GM12891 (cell line): Measurements from ENCODE around the gene TMX1.

ENCODE experiments used
- DNase-seq: peaks from one replicate; pipeline ENCODE4 v3.0.0; 2011; ENCODE audit warnings: low spot score; ENCODE audit not compliant: insufficient read length
- FAIRE-seq: peaks from 2 replicates; lab custom pipeline; 2011; peaks lifted over from hg19 to GRCh38; lab: Jason Lieb, UNC
- PAX5 ChIP-seq: IDR thresholded peaks from 2 replicates; pipeline ENCODE4 v1.6.1; 2011; ENCODE audit warnings: low read length, moderate library complexity, mild to moderate bottlenecking; ENCODE audit not compliant: insufficient read depth, severe bottlenecking
- POLR2A ChIP-seq: IDR thresholded peaks from 2 replicates; pipeline ENCODE4 v1.6.1; 2011; ENCODE audit warnings: low read depth, low read length, control low read depth
- POLR2AphosphoS5 ChIP-seq: IDR thresholded peaks from 2 replicates; pipeline ENCODE4 v1.6.1; 2011; ENCODE audit warnings: low read depth, low read length, control low read depth
- POU2F2 ChIP-seq: IDR thresholded peaks from 2 replicates; pipeline ENCODE4 v1.6.1; 2011; ENCODE audit warnings: low read depth, mild to moderate bottlenecking, control low read depth, low read length, moderate library complexity
- SPI1 ChIP-seq: IDR thresholded peaks from 2 replicates; pipeline ENCODE4 v1.6.1; 2011; ENCODE audit warnings: low read depth, low read length, control low read depth
- TAF1 ChIP-seq: IDR thresholded peaks from 2 replicates; pipeline ENCODE4 v1.6.1; 2011; ENCODE audit warnings: low read depth, low read length, control low read depth

Gene TMX1

DNA sequence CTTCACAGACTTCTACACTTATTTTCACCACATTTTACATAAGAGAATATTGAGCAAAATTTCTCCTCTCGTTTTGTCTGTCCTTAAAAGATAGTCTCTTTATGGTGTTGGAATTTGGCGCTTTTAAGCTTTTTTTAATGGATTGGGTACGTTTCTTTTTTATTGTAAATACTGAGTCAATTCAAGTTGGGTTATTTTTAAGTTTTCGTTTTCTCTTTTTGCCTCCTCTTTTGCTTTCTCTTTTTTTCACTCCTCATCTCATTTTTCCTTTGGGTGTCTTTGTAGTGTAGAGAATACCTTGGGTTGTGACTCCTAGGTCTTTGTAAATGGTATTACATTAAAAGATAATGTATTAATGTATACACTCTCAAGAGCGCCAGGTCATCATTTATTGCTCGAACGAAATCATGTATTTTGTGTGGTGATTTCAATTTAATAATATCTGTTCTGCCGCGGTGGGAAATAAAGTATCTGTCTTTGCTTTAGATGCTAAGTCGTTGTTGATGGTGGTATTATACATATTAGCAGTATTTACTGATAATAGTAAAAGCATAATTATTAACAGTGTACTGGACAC, 845 bp downstream of the TMX1 start:
- FAIRE-seq (no peak), DNase-seq (no peak)
- no peak for TF ChIP-seq POLR2A
- TF ChIP-seq PAX5, result no peak
- TF ChIP-seq TAF1, result no peak
- TF ChIP-seq POLR2AphosphoS5, result no peak
- TF ChIP-seq POU2F2, result no peak
- TF ChIP-seq SPI1, result no peak

DNA sequence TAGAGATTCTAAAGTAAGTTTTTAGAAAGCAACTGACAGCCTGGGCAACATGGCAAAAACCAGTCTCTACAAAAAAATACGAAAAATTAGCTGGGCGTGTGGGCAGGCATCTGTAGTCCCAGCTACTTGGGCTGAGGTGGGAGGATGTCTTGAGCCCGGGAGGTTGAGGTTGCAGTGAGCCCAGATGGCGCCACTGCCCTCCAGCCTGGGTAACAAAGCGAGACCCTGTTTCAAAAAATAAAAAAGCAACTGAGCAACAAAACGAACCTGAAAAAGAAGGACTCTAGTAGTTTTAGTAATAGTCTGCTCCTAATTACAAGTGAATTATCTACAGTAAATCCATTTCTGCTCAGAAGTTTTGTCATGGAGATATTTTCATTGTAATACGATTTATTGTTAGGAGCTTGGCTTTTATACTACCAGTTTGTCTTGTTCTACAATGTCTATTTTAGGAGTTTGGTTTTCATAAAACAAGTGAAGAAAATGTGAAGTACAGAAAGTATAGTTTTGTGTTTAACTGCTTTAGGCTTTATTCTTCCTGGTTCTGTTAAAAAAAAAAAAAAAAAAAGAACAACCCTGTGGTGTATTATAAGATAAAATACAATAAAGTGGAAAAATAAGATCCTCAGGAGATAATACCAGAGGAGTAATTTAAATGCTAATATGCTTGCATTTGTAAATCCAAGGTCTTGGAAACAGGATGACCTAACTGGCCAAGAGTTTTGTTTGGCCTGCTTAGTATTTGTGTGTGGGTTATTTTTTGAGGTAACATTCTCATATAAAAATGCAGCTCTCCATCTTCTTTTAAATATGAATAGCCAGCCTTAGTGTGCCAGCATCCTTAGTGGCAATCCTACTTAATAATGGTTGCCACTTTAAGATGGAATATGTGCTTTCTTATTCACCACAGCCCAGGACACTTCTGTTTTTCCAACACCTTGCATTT, 2.8 kb downstream of the TMX1 start:
- no peak for DNase-seq

DNA sequence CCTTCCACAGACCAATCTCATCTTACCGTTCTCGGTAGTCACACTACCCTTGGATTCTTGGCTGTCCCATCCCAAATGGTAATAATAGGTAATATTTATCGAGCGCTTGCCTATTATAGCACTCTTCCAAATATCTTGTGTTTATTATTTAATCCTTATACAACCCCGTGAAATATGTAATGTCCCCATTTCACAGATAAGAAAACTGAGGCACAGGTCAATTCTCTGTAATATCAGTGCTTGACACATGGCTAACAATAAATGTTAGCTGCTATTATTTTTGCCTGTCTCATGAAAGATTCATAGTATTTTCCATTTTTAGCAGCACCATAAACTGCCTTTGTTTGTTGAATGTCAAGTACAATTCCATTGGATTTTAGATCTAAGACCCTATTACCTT, 4.5 kb downstream of the TMX1 start:
- no peak for FAIRE-seq
- TF ChIP-seq TAF1, result no peak
- TF ChIP-seq PAX5, result no peak
- TF ChIP-seq SPI1, result no peak
- TF ChIP-seq POLR2AphosphoS5, result no peak
- TF ChIP-seq POLR2A, result no peak
- no peak for DNase-seq

More for the DNA sequence above, 2.8 kb downstream of the TMX1 start:
- FAIRE-seq, result peak; percentile 72
- no peak for TF ChIP-seq POLR2A
- TF ChIP-seq PAX5, result no peak
- no peak for TF ChIP-seq POLR2AphosphoS5
- TF ChIP-seq SPI1, result no peak
- no peak for TF ChIP-seq TAF1
- no peak for TF ChIP-seq POU2F2

DNA sequence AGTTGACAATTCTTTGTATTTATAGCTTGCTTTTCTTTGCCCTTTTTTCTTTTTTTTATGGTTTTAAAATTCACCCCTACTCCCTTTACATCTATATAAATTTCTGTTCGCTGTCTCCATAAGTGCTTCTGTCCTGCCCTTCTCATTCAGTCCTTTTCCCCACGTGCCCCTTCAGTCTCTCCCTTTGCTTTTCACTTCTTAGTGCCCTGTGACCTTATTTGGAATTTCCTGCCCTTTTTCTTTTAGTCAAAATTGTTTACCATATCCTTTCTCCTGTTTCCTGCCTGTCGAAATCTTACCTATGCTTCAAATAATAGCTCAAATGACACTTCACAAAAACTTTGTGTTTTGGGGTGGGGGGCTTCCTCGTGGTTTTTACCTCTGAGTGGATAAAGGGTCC, 6.0 kb downstream of the TMX1 start:
- TF ChIP-seq POU2F2 (no peak), SPI1 (no peak), POLR2AphosphoS5 (no peak), POLR2A (no peak), PAX5 (no peak)
- no peak for DNase-seq
- no peak for FAIRE-seq

DNA sequence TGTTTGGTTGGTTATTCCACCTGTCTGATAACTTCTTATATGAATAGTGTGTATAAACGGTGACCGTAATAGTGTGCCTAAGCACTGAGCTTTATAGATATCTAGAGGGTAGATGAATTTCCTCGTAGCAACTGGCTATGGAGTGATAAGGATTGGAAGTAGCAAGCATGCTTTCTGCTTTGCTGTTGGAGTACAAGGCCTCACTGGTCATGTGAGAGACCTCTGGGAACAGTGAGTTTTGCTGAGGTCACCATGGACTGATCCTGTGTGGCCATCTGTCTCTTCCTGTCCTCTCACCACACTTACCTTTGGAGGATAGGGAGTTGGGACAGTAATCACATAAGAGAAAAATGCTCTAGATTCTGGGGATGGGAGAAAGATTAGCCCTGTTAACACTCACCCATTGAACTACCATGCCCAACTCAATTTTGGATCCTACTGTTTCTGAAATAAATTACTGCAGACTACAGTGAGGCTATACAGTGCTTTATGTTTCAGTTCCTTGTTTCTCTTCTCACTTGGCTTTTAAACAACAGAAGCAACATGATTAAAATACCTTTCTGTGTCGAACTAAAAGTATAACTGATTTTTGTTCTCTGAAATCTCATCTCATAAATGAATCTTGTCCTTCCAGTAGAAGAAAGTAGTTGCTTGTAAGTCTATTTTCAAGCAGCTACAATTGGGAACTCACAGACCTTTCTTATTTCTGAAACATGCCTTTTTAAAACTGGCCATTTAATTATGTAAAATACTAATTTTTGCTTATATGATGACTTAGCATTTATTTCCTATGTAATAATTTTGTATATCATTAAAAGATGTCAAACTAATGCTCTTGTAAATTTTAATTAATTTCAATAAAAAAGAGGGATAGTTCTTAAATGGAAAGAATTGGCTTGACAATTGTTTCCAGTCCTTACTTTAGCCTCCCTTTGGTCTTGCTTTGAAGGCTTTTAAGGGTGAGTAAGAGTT, 8.3 kb downstream of the TMX1 start:
- FAIRE-seq (peak; percentile 85), DNase-seq (peak; percentile 7)
- TF ChIP-seq TAF1, result no peak
- peak; percentile 96 for TF ChIP-seq SPI1
- no peak for TF ChIP-seq POLR2AphosphoS5
- no peak for TF ChIP-seq POU2F2

DNA sequence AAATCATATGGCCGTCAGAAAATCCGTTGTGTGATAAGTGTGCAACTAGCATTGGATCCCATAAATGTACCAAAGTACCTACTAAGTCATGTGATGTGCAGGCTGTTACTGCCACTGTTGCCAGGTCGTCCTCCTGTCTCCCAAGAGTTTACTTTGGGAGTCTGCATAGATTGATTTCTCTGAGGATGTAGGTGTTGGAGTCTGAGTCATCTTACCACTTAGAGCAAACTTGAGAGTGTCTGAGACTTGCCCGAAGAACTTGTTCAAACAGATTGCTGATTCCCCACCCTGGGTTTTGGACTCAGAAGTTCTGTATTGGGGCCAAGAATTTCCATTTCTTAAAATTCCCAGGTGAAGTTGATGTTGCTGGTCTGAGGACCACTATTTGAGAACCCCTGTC, 11.4 kb downstream of the TMX1 start:
- no peak for DNase-seq
- FAIRE-seq, result no peak
- TF ChIP-seq PAX5 (no peak), TAF1 (no peak), SPI1 (no peak), POLR2AphosphoS5 (no peak), POU2F2 (no peak), POLR2A (no peak)

DNA sequence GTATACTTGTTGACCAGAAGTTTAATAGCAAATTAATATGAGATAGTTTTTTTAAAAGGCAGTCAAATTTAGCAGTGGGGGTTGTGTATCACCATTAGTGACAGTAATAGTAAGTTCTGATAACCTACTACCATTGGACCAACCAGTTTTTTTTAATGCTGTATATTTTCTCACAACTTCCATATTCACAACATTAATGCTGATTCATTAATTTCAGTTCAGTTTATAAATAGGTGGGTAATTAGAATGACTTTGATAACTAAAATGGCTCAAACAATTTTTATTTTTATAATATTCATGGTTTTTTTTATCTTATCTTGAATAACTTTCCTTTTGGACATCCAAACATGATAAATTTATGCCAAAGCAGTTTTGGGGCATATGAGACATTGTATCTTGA, 13.8 kb downstream of the TMX1 start:
- no peak for DNase-seq
- TF ChIP-seq SPI1 (no peak), PAX5 (no peak), POU2F2 (no peak), POLR2AphosphoS5 (no peak), POLR2A (no peak), TAF1 (no peak)
- FAIRE-seq, result no peak

DNA sequence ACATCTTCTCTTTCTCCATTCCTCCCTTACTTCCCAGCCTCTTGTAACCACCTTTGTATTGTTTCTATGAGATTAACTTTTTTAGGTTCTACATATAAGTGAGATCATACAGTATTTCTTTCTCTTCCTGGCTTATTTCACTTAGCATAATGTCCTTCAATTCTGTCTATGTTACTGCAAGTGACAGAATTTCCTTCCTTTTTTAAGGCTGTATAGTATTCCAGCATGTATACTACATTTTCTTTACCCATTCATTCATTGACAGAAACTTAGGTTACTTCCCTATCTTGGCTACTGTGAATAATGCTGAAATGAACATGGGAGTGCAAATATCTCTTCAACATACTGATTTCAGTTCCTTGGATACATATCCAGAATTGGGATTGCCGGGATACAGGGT, 18.2 kb downstream of the TMX1 start:
- TF ChIP-seq SPI1 (no peak), POLR2AphosphoS5 (no peak), TAF1 (no peak), POU2F2 (no peak), PAX5 (no peak), POLR2A (no peak)
- FAIRE-seq, result peak; percentile 80
- no peak for DNase-seq
